Measurements from ENCODE around the gene SLC2A4.

DNA sequence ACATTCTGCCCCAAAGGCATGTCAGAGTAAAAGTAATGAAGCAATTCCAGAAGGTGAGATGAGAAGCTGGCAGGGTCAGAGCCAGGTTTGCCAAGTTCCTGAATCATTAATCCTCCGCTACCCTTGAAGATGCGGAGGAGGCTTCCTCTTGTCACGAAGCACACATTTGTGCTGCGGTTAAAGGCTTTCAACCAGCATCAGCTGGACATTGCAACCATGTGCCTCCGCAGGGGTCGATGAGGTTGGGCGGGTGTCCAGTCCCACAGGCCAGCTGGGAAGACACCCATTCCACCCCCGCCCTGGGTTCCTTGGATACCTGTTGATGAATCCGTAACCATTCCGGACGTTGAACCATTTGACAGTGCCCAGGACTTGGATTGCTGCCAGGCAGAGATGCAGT lies 11.6 kb downstream of the SLC2A4 start:
- TF ChIP-seq, protein P1, sequence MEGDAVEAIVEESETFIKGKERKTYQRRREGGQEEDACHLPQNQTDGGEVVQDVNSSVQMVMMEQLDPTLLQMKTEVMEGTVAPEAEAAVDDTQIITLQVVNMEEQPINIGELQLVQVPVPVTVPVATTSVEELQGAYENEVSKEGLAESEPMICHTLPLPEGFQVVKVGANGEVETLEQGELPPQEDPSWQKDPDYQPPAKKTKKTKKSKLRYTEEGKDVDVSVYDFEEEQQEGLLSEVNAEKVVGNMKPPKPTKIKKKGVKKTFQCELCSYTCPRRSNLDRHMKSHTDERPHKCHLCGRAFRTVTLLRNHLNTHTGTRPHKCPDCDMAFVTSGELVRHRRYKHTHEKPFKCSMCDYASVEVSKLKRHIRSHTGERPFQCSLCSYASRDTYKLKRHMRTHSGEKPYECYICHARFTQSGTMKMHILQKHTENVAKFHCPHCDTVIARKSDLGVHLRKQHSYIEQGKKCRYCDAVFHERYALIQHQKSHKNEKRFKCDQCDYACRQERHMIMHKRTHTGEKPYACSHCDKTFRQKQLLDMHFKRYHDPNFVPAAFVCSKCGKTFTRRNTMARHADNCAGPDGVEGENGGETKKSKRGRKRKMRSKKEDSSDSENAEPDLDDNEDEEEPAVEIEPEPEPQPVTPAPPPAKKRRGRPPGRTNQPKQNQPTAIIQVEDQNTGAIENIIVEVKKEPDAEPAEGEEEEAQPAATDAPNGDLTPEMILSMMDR (conservative IDR thresholded peaks at IDR 0.05): no peak
- no peak for TF ChIP-seq ZFX (IDR thresholded peaks at IDR 0.05)
